NK-92 treated with Interleukin-12 subunit alpha and Interleukin-12 subunit beta, amount 100 ng/mL, for 24 hours (cell line): ENCODE results near the gene CCDC172.
"Not testable (repeated sequence)": the region's sequence is repeated elsewhere in the genome, so short reads cannot be mapped to it uniquely, and the experiment has no call there.

Source experiments
- DNase-seq: peaks from one replicate; lab custom pipeline; 2025; lab: John Stamatoyannopoulos, UW

The CCDC172 gene

DNA sequence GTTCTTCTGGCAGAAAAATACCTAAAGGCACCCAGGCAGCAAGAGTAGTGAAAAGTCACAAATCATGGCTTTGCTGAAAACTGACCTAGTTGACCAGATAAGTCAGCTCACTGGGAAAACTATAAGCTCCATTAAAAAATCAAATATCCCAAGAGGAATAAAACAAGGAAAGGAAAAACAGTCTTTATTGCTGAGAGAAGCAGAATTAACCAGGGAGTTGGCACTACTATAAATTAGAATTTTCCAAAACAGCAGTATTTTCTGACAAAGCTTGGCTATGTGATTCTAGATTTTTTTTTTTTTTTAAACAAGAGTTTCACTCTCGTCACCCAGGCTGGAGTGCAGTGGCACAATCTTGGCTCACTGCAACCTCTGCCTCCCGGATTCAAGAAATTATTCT lies 12.6 kb downstream of the CCDC172 start:
- DNase-seq: no peak

DNA sequence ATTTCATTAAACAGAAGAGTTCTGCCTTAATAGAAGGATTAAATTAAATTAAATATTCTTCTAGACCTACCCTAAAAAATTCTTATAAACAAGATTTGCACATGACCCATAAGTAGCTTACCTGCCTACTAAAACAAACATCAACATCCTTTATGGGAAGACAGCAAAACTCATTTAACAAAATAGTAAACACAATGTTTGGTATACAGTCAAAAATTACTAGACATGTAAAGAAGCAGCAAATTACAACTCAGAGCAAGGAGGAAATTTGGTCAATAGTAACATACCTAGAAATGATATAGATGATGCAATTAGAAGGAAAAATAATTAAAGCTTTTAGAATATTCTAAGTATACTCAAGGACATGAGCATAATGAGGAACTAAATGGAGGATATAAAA lies 27.9 kb downstream of the CCDC172 start:
- no peak for DNase-seq

DNA sequence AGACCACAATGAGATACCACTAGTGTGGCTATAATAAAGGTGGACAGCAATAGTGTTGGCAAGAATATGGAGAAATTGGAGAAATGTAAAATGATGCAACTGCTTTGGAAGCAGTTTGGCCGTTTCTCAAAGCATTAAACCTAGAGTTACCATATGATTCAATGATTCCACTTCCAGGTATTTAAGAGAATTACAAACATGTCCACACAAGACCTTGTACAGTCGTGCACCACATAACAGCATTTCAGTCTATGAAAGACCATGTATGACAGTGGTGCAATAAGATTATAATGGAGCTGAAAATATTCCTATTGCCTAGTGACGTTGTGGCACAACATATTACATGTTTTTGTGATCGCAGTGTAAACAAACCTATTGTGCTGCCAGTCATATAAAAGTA lies 29.6 kb downstream of the CCDC172 start:
- no peak for DNase-seq

DNA sequence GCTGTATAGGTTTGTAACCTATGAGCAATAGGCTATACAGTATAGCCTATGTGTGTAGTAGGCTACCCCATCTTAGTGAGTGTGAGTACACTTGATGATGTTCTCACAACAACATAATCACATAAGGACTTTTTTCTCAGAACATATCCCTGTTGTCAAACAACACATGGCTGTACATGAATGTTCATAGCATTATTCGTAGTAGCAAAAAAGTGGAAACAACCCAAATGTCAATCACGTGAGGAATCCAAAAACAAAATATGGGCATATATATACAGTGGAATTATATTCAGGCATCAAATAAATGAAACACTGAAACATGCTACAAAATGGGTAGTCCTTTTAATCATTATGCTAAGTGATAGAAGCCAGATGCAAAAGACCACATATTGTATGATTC lies 31.1 kb downstream of the CCDC172 start:
- no peak for DNase-seq

DNA sequence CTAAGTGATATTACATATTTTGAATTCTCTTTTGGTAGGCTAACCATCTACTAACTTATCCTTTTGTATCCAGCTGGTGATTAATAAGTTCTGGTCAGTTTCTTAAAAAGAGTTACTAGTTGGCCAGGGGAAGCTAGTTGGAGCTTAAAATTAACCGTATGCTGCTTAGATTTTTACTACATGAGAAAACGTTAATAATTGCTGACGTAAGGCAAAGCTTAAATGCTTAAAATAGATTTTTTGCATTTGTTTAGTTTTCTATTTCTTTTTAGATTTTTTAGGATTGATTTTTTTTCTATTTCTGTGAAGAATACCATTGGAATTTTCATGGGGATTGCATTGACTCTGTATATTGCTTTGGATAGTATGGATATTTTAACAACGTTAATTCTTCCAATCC lies 32.6 kb downstream of the CCDC172 start:
- no peak for DNase-seq

DNA sequence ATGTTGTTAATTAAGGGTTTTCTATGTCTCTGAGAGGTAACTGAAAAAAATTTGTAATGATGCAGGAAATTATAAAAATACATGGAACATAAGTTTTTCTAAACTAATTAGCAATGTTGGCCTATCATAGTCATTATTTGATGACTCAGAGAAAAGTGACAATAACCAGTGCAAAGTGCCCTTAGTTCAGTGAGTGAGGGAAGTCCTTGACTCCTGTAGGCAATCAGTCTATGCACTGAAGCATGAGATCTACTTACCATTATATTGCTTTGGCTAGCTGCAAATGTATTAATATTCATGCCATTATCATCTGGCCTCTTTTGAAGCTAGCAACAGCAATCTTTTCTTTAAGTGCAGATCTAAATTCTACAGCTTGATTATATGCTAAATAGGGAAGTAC lies 40.6 kb downstream of the CCDC172 start:
- DNase-seq: no peak

DNA sequence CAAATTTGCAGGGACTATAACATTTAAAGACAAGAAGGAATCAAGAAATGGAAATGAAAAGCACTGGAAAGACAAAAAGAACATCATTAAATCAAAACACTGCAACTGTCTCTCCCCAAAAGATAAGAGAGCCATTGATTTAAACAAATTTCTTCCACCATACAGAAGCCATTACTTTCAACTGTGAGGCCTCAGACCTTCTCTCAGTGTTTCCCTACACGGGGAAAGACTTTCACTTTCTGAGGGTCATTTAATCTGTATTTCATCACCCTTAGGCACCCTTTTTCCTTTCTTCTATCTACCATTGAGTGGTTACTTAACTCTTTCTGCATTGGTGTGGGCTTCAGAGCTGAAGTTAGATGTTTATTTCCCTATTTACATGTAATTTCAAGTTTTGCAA lies 47.5 kb downstream of the CCDC172 start:
- DNase-seq: no peak

DNA sequence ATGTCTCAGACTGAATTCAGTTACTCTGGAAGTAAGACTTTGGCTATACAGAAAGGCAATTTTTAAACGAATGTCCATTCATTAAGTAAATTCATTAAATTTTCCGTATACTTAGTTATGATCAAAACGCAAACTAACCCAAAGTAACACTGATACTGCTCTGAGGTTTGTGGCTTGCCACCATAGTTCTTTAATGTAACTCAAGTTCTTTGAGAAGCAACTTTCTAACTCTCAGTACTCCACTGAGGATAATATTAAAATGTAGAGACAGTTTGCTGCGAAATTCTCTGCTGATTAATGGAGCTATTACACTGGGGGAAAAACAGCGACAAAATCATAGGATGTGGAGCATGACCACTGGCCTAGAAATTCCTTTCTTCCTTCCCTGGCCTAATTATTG lies 58.0 kb downstream of the CCDC172 start:
- DNase-seq: no peak

DNA sequence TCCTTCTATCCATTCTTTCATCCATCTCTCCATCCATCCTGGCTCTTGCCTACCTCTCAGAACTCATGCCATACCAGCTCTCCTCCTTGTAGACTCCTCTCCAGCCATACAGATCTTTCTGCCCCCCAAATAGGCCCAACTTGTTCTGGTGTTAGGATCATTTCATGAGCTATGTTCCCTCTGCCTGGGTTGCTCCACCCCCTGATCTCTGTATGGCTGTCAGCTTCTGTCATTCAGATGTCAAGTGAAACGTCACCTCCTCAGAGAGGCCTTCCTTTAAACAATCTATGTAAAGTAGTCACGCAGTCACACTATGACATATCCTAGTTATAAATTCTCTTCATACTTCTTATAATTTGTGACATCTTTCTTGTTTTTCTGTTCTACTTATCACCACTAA lies 61.1 kb downstream of the CCDC172 start:
- DNase-seq: no peak

DNA sequence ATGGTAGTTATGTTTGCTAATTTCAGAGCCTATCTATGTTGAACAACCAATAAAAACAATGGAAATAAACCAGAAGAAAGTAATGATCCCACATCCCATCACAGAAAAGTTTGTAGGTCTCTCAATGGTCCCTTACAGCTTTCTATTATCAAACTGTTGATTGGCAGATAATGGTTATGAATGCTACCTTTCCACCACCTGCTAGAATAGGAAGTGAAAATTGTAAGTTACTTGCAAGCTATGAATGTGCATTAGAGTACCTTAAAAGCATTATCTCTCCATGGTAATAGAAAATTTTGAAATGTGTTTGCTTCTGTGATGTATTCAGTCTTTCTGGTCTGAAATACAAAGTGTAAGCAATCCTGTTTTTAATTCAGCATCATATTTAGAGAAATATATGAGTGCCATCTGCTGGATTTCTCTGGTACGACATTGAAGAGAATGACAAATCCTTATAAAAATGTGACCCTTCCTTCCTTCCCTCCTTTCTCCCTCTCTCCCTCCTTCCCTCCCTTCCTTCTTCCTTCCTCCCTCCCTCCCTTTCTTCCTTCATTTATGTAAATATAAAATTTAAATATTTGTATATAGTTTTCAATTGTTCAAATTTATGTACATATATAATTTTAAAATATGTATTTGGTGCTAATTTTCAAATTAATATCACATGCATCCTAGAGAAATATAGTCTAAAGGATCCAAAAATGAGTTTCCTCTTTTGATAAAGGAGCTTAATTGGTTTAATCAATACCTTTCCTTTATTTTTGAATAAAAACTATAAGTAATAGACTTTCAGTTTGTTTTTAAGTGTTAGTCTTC lies 62.0 kb downstream of the CCDC172 start:
- no peak for DNase-seq

DNA sequence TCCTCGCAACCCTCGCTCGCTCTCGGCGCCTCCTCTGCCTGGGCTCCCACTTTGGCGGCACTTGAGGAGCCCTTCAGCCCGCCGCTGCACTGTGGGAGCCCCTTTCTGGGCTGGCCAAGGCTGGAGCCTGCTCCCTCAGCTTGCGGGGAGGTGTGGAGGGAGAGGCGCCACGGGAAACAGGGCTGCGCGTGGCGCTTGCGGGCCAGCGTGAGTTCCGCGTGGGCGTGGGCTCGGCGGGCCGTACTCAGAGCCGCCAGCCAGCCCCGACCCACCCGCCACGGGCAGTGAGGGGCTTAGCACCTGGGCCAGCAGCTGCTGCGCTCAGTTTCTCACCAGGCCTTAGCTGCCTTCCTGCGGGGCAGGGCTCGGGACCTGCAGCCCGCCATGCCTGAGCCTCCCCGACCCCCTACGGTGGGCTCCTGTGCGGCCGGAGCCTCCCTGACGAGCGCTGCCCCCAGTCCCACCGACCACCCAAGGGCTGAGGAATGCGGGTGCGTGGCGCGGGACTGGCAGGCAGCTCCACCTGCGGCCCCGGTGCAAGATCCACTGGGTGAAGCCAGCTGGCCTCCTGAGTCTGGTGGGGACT lies 69.1 kb downstream of the CCDC172 start:
- not testable (repeated sequence) for DNase-seq

DNA sequence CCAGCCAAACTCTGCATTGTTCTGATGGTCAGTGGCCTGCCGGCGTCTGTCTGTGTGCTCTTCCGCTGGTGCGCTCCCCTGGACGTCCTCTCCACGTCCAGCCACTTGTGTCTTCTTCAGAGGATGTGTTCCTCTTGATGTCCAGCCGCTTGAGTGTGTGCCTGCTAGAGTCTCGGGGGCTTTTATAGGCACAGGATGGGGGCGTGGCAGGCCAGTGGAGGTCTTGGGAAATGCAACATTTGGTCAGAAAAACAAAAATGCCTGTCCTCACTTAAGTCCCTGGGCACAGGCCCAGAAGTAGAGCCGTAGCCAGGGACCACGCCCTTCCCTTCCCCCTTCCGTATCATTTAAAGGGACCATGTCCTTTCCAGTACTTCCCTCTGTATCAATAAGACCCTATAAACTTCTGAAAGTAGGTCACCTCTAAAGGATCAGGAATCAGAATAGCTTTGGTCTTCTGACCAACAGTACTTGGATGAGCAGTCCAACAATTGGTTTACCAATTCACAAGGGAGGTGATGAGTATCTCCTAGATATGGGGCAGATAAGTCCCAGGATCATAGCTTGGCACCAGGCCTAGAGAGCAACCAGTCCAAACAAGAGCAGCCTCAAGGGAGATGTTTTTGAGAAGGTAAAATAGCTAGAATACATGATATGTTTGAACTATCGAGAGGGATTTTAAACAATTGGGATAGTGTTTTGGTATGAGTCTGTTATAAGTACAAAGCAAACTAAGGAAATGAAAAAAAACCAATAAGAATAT lies 71.2 kb downstream of the CCDC172 start:
- no peak for DNase-seq

DNA sequence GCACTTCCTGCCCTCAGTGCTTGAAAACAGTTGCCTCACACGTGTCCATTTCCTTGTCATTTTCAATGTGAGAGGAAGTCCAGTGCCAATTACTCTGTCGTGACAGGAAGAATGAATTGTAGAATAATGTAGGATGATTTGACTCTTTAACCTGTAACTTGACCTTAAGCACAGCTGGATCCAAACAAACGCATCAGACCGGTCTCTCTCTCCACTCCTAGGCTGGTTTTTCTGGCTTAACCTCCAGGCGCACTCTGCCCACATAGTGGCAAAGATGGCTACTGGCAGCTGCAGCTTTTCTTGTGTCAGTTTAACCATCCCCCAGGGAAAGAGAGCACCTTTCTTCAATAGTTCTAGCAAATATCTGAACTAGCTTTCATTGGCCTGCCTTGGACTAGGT lies 74.0 kb downstream of the CCDC172 start:
- DNase-seq: no peak

DNA sequence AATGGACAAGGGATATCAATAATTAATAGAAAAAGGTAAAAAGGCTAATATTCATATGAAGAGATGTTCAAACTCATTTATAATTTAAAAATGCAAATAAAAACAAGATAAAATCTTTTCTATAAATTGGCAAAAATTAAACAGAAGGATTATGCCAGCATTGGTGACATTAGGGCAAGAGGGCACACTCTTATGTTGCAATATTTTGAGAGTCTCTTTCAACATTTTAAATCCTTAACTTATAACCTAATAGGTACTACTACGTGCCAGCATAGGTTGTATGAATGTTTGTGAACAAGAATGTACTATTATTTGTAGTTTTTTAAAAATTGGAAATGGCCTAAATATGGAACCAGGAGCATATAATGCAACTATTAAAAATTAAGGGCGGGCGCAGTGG lies 78.6 kb downstream of the CCDC172 start:
- no peak for DNase-seq

DNA sequence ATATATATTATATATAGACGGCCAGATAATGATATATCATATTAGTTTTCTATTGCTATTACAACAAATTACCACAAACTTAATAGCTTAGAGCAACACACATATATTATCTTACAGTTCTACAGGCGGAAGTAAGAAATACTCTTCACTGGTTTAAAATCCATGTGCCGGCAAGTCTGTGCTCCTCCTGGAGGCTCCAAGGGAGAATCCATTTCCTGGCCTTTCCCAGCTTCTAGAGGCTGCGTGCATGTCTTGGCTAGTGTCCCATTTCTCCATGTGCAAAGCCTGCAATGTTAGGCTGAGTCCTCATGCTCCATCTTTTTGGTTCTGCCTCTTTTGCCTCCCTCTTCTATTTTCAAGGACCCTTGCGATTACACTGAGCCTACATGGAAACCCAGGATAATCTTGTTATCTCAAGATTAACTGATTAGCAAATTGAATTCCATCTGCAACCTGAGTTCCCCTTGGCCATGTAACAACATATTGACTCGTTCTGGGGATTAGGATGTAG lies 79.5 kb downstream of the CCDC172 start:
- DNase-seq: no peak

DNA sequence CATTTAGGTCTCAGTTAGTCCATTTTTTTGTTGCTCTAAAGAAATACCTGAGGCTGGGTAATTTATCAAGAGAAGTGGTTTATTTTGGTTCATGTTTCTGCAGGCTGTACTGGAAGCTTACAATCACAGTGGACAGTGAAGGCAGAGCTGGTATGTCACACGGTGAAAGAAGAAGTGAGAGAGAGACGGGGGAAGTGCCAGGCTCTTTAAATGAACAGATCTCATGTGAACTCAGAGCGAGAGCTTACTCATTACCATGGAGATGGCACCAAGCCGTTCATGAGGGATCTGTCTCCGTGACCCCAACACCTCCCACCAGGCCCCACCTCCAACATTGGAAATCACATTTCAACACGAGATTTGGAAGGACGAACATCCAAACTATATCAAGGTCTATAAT lies 84.5 kb downstream of the CCDC172 start:
- DNase-seq: no peak

DNA sequence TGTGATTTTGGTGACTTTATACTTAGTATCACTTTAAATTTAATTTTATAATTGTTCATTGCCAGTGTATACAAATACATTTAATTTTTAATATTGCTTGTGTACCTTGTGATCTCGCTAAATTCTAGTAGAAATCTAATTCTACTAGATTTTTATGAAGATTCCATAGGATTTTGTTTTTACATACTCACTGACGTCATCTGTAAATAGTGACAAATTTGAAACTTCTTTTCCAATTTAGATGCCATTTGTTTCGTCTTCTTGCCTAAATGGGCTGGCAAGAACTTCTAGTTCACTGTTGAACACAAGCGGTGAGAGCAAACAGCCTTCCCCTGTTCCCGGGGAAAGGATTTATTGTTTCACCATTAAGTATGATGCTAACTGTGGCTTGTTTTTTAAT lies 86.1 kb downstream of the CCDC172 start:
- DNase-seq: no peak

DNA sequence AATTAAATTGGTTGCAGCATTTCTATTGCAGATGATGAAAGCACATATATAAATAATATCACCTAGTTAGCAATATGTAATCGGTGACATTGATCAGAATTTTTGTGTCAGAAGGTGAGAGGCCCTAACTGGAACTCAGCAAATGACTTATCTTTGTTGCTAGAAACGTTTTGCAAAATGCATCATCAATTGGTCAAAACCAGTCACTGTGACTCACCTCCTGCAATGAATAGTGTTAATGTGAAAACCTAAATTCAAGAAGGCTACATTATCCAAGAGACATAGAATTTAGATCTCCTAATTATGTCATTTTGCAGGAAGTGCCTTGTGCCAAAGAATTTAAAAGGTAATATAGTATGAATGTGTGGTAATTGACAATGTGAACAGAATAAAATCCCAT lies 93.6 kb downstream of the CCDC172 start:
- no peak for DNase-seq

DNA sequence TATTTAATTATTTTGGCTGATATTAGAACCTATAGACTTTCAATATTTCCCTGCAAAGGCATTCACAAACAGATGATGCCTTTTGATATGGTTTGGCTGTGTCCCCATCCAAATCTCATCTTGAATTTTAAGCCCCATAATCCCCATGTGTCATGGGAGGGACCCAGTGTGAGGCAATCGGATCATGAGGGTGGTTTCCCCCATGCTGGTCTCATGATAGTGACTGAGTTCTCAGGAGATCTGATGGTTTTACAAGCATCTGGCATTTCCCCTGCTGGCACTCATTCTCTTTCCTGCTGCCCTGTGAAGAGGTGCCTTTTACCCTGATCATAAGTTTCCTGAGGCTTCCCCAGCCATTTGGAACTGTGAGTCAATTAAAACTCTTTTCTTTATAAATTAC lies 94.1 kb downstream of the CCDC172 start:
- no peak for DNase-seq

DNA sequence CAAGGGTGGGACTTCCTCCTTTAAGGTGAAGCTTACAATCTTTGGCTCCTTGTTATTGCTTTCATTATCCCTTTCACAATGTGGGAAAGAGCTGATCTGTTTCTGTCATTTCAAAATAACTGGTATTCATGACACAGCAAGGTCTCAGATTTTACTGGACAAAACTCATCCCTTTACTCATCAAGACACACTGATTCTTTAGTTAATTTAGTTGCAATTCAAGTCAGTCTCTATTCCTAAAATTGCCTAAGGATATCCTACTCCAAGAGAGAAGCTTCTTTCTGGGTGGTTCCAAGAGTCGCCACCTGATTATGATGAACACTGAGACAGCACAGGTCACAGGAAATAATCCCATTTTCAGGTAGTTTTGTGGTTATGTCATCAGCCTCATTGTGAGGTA lies 97.6 kb downstream of the CCDC172 start:
- no peak for DNase-seq

DNA sequence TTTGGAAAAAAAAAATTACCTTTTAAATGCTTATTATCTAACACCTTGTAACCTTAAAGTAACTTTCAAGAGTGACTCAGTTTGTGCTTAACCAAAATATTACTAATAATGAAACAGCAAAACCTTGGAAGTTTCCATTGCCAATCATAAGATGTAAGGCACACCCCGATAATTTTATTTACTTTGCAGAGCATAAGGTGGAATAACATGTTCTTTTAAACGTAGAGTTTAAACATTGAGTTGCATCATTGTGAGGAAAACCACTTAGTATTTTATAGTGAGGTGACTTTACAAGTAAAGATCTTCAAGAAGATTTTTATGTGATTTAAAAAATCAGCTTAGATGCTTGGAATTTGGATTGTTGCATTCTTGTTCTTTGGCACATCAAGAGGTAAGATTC lies 103.4 kb downstream of the CCDC172 start, which contains the start of gene PNLIPRP3:
TSS of gene PNLIPRP3 (plus strand) at position 177 of the 400 bp plus-strand sequence. CDS start at position 343, 166 bp downstream.
- no peak for DNase-seq

DNA sequence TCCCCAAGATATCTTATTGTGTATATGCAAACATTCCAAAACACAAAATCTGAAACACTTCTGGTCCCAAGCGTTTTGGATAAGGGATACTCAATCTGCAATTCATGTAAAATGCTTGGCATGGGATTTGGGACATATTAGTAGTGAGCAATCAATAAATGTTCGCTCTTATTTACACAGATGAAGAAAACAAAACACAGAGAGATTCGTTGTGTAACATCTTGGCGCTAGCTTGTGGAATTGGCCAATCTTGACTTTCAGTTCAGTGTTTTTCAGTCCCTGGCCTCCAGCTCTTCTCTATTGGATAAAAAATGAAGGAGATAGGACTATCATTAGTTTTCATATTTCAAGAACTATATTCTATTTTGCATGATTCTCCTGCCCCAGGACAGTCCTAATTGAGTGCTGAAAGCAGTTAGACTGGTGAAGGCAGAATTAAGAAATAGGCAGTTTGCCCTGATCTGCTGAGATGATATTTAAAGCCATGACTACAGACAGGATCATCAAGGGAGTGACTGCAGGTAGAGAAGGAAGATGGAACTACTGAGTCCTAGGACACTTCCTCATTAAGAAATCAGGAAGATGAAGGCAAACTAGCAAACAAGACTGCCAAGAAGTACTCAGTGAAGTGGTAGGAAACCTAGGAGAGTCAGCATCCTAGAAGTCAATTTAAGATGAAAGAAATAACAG lies 105.2 kb downstream of the CCDC172 start:
- DNase-seq: no peak
